Neuronal stem cell (in vitro differentiated cells): ENCODE data around the gene STMN1.

Source experiments
- DNase-seq: peaks from one replicate; pipeline ENCODE4 v3.0.0-alpha.2; 2013; ENCODE audit warnings: low spot score
- H2AFZ ChIP-seq: one replicate; pipeline ENCODE4 v1.6.1; 2013; ENCODE audit warnings: mild to moderate bottlenecking, low read length, inconsistent platforms
- H2AK5ac ChIP-seq: 2 replicates; pipeline ENCODE4 v1.6.1; 2013; ENCODE audit warnings: low read depth, mild to moderate bottlenecking, inconsistent platforms, low read length, moderate library complexity, mixed read lengths
- H2BK120ac ChIP-seq: 2 replicates; pipeline ENCODE4 v1.6.1; 2013; ENCODE audit warnings: low read depth, mild to moderate bottlenecking, inconsistent platforms, low read length, moderate library complexity, mixed read lengths
- H2BK12ac ChIP-seq: one replicate; pipeline ENCODE4 v1.6.1; 2013; ENCODE audit warnings: low read length, inconsistent platforms
- H2BK15ac ChIP-seq: 2 replicates; pipeline ENCODE4 v1.6.1; 2013; ENCODE audit warnings: mild to moderate bottlenecking, low read length, inconsistent platforms, mixed read lengths
- H2BK5ac ChIP-seq: one replicate; pipeline ENCODE4 v1.6.1; 2013; ENCODE audit warnings: inconsistent platforms, mild to moderate bottlenecking, low read length, moderate library complexity
- H3K14ac ChIP-seq: one replicate; pipeline ENCODE4 v1.6.1; 2013; ENCODE audit warnings: low read length, inconsistent platforms
- H3K18ac ChIP-seq: 2 replicates; pipeline ENCODE4 v1.6.1; 2013; ENCODE audit warnings: low read length, inconsistent platforms
- H3K23ac ChIP-seq: 2 replicates; pipeline ENCODE4 v1.6.1; 2013; ENCODE audit warnings: low read depth, mild to moderate bottlenecking, mixed read lengths, low read length, inconsistent platforms; ENCODE audit not compliant: poor library complexity
- H3K27ac ChIP-seq: replicated peaks from 3 replicates; pipeline ENCODE4 v1.5.1; 2013; ENCODE audit warnings: low read length, inconsistent platforms
- H3K27me3 ChIP-seq, 3 experiments: 2 replicates each; pipeline ENCODE4 v1.6.1; 2013; ENCODE audit warnings: low read length in 3 of 3, mild to moderate bottlenecking in 2 of 3, inconsistent platforms in 1 of 3, low read depth in 1 of 3, mixed read lengths in 1 of 3, moderate library complexity in 1 of 3; ENCODE audit not compliant: control insufficient read depth in 3 of 3, insufficient read depth in 3 of 3
- H3K36me3 ChIP-seq, 2 donors: replicated peaks in 1 of 2; 2 replicates each; pipeline ENCODE4 v1.6.1; 2013; ENCODE audit warnings: low read length in 2 of 2; ENCODE audit not compliant: control insufficient read depth in 2 of 2, insufficient read depth in 2 of 2
- H3K4ac ChIP-seq: 2 replicates; pipeline ENCODE4 v1.6.1; 2013; ENCODE audit warnings: inconsistent platforms, mild to moderate bottlenecking, low read length, moderate library complexity
- H3K4me1 ChIP-seq, 2 donors: 1 replicate in 1 of 2; 2 replicates in 1 of 2; pipeline ENCODE4 v1.6.1; 2013; ENCODE audit warnings: low read length in 2 of 2, low read depth in 1 of 2; ENCODE audit not compliant: control insufficient read depth in 2 of 2, insufficient read depth in 1 of 2
- H3K4me2 ChIP-seq: one replicate; pipeline ENCODE4 v1.6.1; 2013; ENCODE audit warnings: mild to moderate bottlenecking, low read length, inconsistent platforms; ENCODE audit not compliant: insufficient read depth, poor library complexity, severe bottlenecking
- H3K4me3 ChIP-seq, 2 donors: 2 replicates each; pipeline ENCODE4 v1.5.1; 2013; ENCODE audit warnings: low read length in 2 of 2, mild to moderate bottlenecking in 2 of 2, inconsistent platforms in 1 of 2, moderate library complexity in 1 of 2
- H3K79me1 ChIP-seq: one replicate; pipeline ENCODE4 v1.6.1; 2013; ENCODE audit warnings: low read depth, mild to moderate bottlenecking, inconsistent platforms, low read length, moderate library complexity
- H3K9ac ChIP-seq: one replicate; pipeline ENCODE4 v1.6.1; 2013; ENCODE audit warnings: mild to moderate bottlenecking, low read depth, low read length, inconsistent platforms; ENCODE audit not compliant: poor library complexity
- H3K9me3 ChIP-seq, 2 donors: replicated peaks in 1 of 2; 2 replicates each; pipeline versions ENCODE3 to v1.6.1; 2013; ENCODE audit warnings: low read length in 2 of 2, mild to moderate bottlenecking in 2 of 2, inconsistent platforms in 1 of 2, low read depth in 1 of 2, mixed read lengths in 1 of 2, moderate library complexity in 1 of 2; ENCODE audit not compliant: control insufficient read depth in 2 of 2, insufficient read depth in 1 of 2
- H4K8ac ChIP-seq: one replicate; pipeline ENCODE4 v1.6.1; 2013; ENCODE audit warnings: low read depth, mild to moderate bottlenecking, inconsistent platforms, low read length, moderate library complexity
- H4K91ac ChIP-seq: one replicate; pipeline ENCODE4 v1.6.1; 2013; ENCODE audit warnings: low read length, low read depth, mild to moderate bottlenecking, inconsistent platforms; ENCODE audit not compliant: poor library complexity
- WGBS, 2 donors: extraction: QIAGEN DNeasy Blood & Tissue Kit; methylation state at CpG; one replicate each; pipeline ENCODE4 v1.1.7; 2013; ENCODE audit warnings: missing lambda C conversion rate in 2 of 2, mixed read lengths in 1 of 2; ENCODE audit not compliant: insufficient read length in 2 of 2, insufficient replicate concordance in 1 of 2; ENCODE audit errors: extremely low coverage in 2 of 2; 5-methylcytosine and 5-hydroxymethylcytosine counted together

The STMN1 gene

GRCh38 chr1:25922056-25922970, 16.1 kb upstream of the STMN1 start:
- Histone ChIP-seq H3K27me3 (peaks cover 0 to 15% (median 0%) of the 10 kb centered on the region in 3 experiments), H2BK5ac (no peak overlapping the region), H3K4me1 (peaks cover 16 to 31% of the 10 kb centered on the region in 2 donors), H2AFZ (peak overlapping the region; percentile 30), H2BK15ac (peak overlapping the region; percentile 70), H3K4me3 (peak overlapping the region in 1 of 2 donors; percentile 79), H3K9ac (peak overlapping the region; percentile 83), H3K27ac (no peak overlapping the region), H3K14ac (peak overlapping the region; percentile 96), H2BK12ac (no peak overlapping the region), H3K79me1 (no peaks in the 10 kb centered on the region), H3K36me3 (no peaks in the 10 kb centered on the region), H3K18ac (peak overlapping the region; percentile 90), H2BK120ac (peak overlapping the region; percentile 75), H3K9me3 (no peaks in the 10 kb centered on the region), H4K91ac (no peak overlapping the region), H3K4me2 (peak overlapping the region; percentile 100), H4K8ac (no peak overlapping the region), H2AK5ac (no peak overlapping the region), H3K4ac (no peak overlapping the region), H3K23ac (peak overlapping the region; percentile 75)
- no CpG with 5 or more reads among the region's 49 CpGs for WGBS, 2 donors
- peak; percentile 36 for DNase-seq

- peaks cover 9 to 20% of the 10 kb centered on the region in 2 donors for H3K4me1 ChIP-seq
- WGBS, 2 donors: no CpG with 5 or more reads among the region's 11 CpGs
- H4K8ac ChIP-seq: no peak overlapping the region
- no peak overlapping the region for H3K23ac ChIP-seq
- no peak overlapping the region for H3K9ac ChIP-seq
- no peak overlapping the region for H3K14ac ChIP-seq
- H3K9me3 ChIP-seq: no peaks in the 10 kb centered on the region
- no peak overlapping the region for H3K4me3 ChIP-seq
- H2BK12ac ChIP-seq: no peak overlapping the region
- H3K27ac ChIP-seq: no peak overlapping the region
- H3K36me3 ChIP-seq: no peaks in the 10 kb centered on the region
- H3K4me2 ChIP-seq: no peak overlapping the region
- H3K79me1 ChIP-seq: no peaks in the 10 kb centered on the region
- no peak overlapping the region for H3K4ac ChIP-seq
- no peak for DNase-seq
- no peak overlapping the region for H2BK15ac ChIP-seq
- no peak overlapping the region for H2BK5ac ChIP-seq
- H2AK5ac ChIP-seq: no peak overlapping the region
- no peak overlapping the region for H2BK120ac ChIP-seq
- peaks cover 0 to 12% (median 0%) of the 10 kb centered on the region in 3 experiments for H3K27me3 ChIP-seq
- peak overlapping the region; percentile 83 for H2AFZ ChIP-seq
- H4K91ac ChIP-seq: no peak overlapping the region
- H3K18ac ChIP-seq: no peak overlapping the region
Measured at GRCh38 chr1:25918615-25919014, 12.4 kb upstream of the STMN1 start.

GRCh38 chr1:25917996-25918395, 11.8 kb upstream of the STMN1 start:
- Histone ChIP-seq H3K4me3 (no peak overlapping the region), H4K91ac (no peak overlapping the region), H3K4me1 (peaks cover 7 to 18% of the 10 kb centered on the region in 2 donors), H3K18ac (no peak overlapping the region), H3K27ac (no peak overlapping the region), H2BK120ac (no peak overlapping the region), H3K14ac (no peak overlapping the region), H2BK15ac (no peak overlapping the region), H3K9me3 (no peaks in the 10 kb centered on the region), H3K9ac (no peak overlapping the region), H2BK5ac (no peak overlapping the region), H4K8ac (no peak overlapping the region), H3K4ac (no peak overlapping the region), H3K79me1 (no peaks in the 10 kb centered on the region), H2BK12ac (no peak overlapping the region), H2AFZ (peak overlapping the region; percentile 83), H2AK5ac (no peak overlapping the region), H3K36me3 (no peaks in the 10 kb centered on the region), H3K4me2 (no peak overlapping the region), H3K27me3 (peaks cover 0 to 8% (median 0%) of the 10 kb centered on the region in 3 experiments), H3K23ac (no peak overlapping the region)
- WGBS, 2 donors: no CpG with 5 or more reads among the region's 5 CpGs
- DNase-seq: no peak

DNA sequence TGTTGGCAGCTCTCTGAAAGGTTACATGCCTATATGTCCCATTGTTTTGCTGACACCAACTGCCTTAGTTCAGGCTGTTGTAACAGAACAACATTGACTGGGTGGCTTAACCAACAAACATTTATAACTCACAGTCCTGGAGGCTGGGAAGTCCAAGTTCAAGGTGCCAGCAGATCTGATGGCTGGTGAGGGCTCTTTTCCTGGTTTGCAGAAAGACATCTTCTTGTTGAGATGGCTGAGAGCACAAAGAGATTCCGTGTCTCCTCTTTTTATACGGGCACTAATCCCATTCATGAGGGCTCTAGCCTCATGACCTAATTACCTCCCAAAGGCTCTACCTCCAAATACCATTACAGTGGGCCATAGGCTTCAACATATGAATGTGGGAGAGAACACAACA, 10.2 kb upstream of the STMN1 start:
- H3K27me3 ChIP-seq: no peaks in the 10 kb centered on the region
- no peak overlapping the region for H4K8ac ChIP-seq
- no peaks in the 10 kb centered on the region for H3K79me1 ChIP-seq
- H3K14ac ChIP-seq: no peak overlapping the region
- no peak overlapping the region for H2BK5ac ChIP-seq
- no CpG with 5 or more reads among the region's 2 CpGs for WGBS, 2 donors
- no peak overlapping the region for H3K27ac ChIP-seq
- H3K36me3 ChIP-seq: no peaks in the 10 kb centered on the region
- no peak overlapping the region for H4K91ac ChIP-seq
- no peak overlapping the region for H2AFZ ChIP-seq
- H2BK15ac ChIP-seq: no peak overlapping the region
- no peak overlapping the region for H3K18ac ChIP-seq
- no peak for DNase-seq
- no peak overlapping the region for H3K4me3 ChIP-seq
- no peak overlapping the region for H3K4me2 ChIP-seq
- H3K23ac ChIP-seq: no peak overlapping the region
- H3K4ac ChIP-seq: no peak overlapping the region
- peaks cover 5 to 13% of the 10 kb centered on the region in 2 donors for H3K4me1 ChIP-seq
- H3K9ac ChIP-seq: no peak overlapping the region
- H2BK12ac ChIP-seq: no peak overlapping the region
- no peak overlapping the region for H2BK120ac ChIP-seq
- H3K9me3 ChIP-seq: no peaks in the 10 kb centered on the region
- no peak overlapping the region for H2AK5ac ChIP-seq
